Endothelial cell of umbilical vein (primary cell): ENCODE measurements around the gene ANTXRL. TPM values are rescaled to one million over a fixed set of nuclear protein-coding genes. Genes with fewer than 3 reads are reported as not detected.

ENCODE experiments used
- BruUV-seq: library from RNA; stranded (reverse); fragments of 400-500 nt; replicated peaks from 2 replicates; lab custom pipeline; 2021; lab: Mats Ljungman, UMichigan
- CTCF ChIA-PET: fragments of 300-600, 350-600 bp; sonication (Branson Sonifier 250); formaldehyde crosslinking; loops from one replicate; lab custom pipeline; 2021; ENCODE audit warnings: antibody characterized with exemption, inconsistent platforms; lab: Charles Lee
- POLR2A ChIA-PET: fragments of 300-600, 350-600 bp; sonication (Branson Sonifier 250); formaldehyde crosslinking; loops from one replicate; lab custom pipeline; 2021; ENCODE audit warnings: antibody characterized with exemption, inconsistent platforms; lab: Charles Lee
- DNase-seq: peaks from one replicate; pipeline ENCODE4 v3.0.0-alpha.2; 2011; ENCODE audit warnings: low read depth, low spot score
- FAIRE-seq: peaks from 2 replicates; lab custom pipeline; 2011; peaks lifted over from hg19 to GRCh38; lab: Jason Lieb, UNC
- H2AFZ ChIP-seq: 2 replicates; pipeline ENCODE4 v1.6.0; 2012; ENCODE audit warnings: low read depth, low read length, control low read depth, inconsistent platforms
- H3K27ac ChIP-seq: 2 replicates; pipeline ENCODE4 v1.5.1; 2011; ENCODE audit warnings: low read depth, mild to moderate bottlenecking, control low read depth, low read length, moderate library complexity; ENCODE audit not compliant: insufficient read depth
- H3K27me3 ChIP-seq, 2 experiments: 2 replicates each; pipeline versions ENCODE4 v1.6.0 to v1.6.1; 2011; ENCODE audit warnings: low read length in 2 of 2, mixed read lengths in 1 of 2; ENCODE audit not compliant: control insufficient read depth in 2 of 2, insufficient read depth in 2 of 2
- H3K36me3 ChIP-seq, 2 experiments: 2 replicates in 1 of 2; 3 replicates in 1 of 2; pipeline ENCODE4 v1.5.1; 2011; ENCODE audit warnings: low read length in 2 of 2, mild to moderate bottlenecking in 1 of 2, moderate library complexity in 1 of 2; ENCODE audit not compliant: control insufficient read depth in 2 of 2, insufficient read depth in 2 of 2; ENCODE audit errors: extremely low read depth in 1 of 2
- H3K4me1 ChIP-seq: 3 replicates; pipeline ENCODE4 v1.5.1; 2011; ENCODE audit warnings: mild to moderate bottlenecking, low read length; ENCODE audit not compliant: control insufficient read depth, insufficient read depth; ENCODE audit errors: extremely low read depth
- H3K4me2 ChIP-seq: 2 replicates; pipeline ENCODE4 v1.6.1; 2011; ENCODE audit warnings: low read length, control low read depth, mixed read lengths; ENCODE audit not compliant: insufficient read depth
- H3K4me3 ChIP-seq, 3 experiments: fragments of 200-600 bp in 1 of 3; sonication (generic), shearing (Covaris generic) in 1 of 3; replicated peaks in 1 of 3; 2 replicates each; pipeline ENCODE4 v1.5.1; 2011 to 2016; ENCODE audit warnings: control low read depth in 3 of 3, low read length in 3 of 3, mild to moderate bottlenecking in 2 of 3, inconsistent platforms in 1 of 3, low read depth in 1 of 3, moderate library complexity in 1 of 3; ENCODE audit not compliant: insufficient read depth in 1 of 3
- H3K79me2 ChIP-seq: 2 replicates; pipeline ENCODE4 v1.6.0; 2012; ENCODE audit warnings: low read length, inconsistent platforms; ENCODE audit not compliant: control insufficient read depth, insufficient read depth
- H3K9ac ChIP-seq: replicated peaks from 2 replicates; pipeline ENCODE3; 2011; ENCODE audit warnings: low read length, control low read depth; ENCODE audit not compliant: insufficient read depth; ENCODE audit errors: extremely low read depth
- H3K9me1 ChIP-seq: replicated peaks from 3 replicates; pipeline ENCODE4 v1.6.0; 2011; ENCODE audit warnings: mild to moderate bottlenecking, low read length; ENCODE audit not compliant: control insufficient read depth, insufficient read depth; ENCODE audit errors: extremely low read depth
- H3K9me3 ChIP-seq: replicated peaks from 2 replicates; pipeline ENCODE4 v1.5.1; 2012; ENCODE audit warnings: low read length, inconsistent platforms; ENCODE audit not compliant: control insufficient read depth, insufficient read depth
- H4K20me1 ChIP-seq: replicated peaks from 2 replicates; pipeline ENCODE3; 2011; ENCODE audit warnings: mild to moderate bottlenecking, low read length; ENCODE audit not compliant: control insufficient read depth, insufficient read depth; ENCODE audit errors: extremely low read depth
- CTCF ChIP-seq, 2 donors: IDR thresholded peaks; 1 replicate in 1 of 2; 2 replicates in 1 of 2; pipeline ENCODE4 v1.5.1; 2011; ENCODE audit warnings: low read length in 2 of 2, mild to moderate bottlenecking in 2 of 2, moderate library complexity in 2 of 2, control low read depth in 1 of 2, inconsistent platforms in 1 of 2, low read depth in 1 of 2; ENCODE audit not compliant: insufficient read depth in 1 of 2; ENCODE audit errors: extremely low read depth in 1 of 2
- EZH2 ChIP-seq: IDR thresholded peaks from 2 replicates; pipeline ENCODE4 v1.6.1; 2012; ENCODE audit warnings: borderline replicate concordance, low read depth, mild to moderate bottlenecking, moderate library complexity, low read length, inconsistent platforms; ENCODE audit not compliant: severe bottlenecking
- FOS ChIP-seq: IDR thresholded peaks from 2 replicates; pipeline ENCODE4 v1.6.1; 2011; ENCODE audit warnings: mild to moderate bottlenecking, low read length, moderate library complexity, borderline replicate concordance; ENCODE audit not compliant: insufficient read depth
- GATA2 ChIP-seq: IDR thresholded peaks from 2 replicates; pipeline ENCODE4 v1.7.0; 2011; ENCODE audit warnings: low read depth, mild to moderate bottlenecking, moderate library complexity, mixed read lengths, low read length; ENCODE audit not compliant: insufficient read length, insufficient read depth
- JUN ChIP-seq: IDR thresholded peaks from 2 replicates; pipeline ENCODE4 v1.6.1; 2011; ENCODE audit warnings: borderline replicate concordance, low read depth; ENCODE audit not compliant: insufficient read length, insufficient read depth
- MAX ChIP-seq: IDR thresholded peaks from 2 replicates; pipeline ENCODE4 v1.6.1; 2011; ENCODE audit not compliant: insufficient read depth, insufficient read length
- MYC ChIP-seq: IDR thresholded peaks from one replicate; pipeline ENCODE4 v1.6.1; 2011; ENCODE audit warnings: mild to moderate bottlenecking, low read depth, low read length
- POLR2A ChIP-seq: IDR thresholded peaks from 2 replicates; pipeline ENCODE4 v1.6.1; 2012; ENCODE audit warnings: low read depth, mild to moderate bottlenecking, control low read depth, low read length
- POLR2AphosphoS5 ChIP-seq: IDR thresholded peaks from 2 replicates; pipeline ENCODE4 v1.6.1; 2012; ENCODE audit warnings: low read depth, mild to moderate bottlenecking, control low read depth, low read length, moderate library complexity; ENCODE audit not compliant: insufficient read depth
- dilution Hi-C: fragments of 300-500 bp; cut with MboI; formaldehyde crosslinking; loops from one replicate; pipeline ENCODE4 v1.15.0; 2019; ENCODE audit warnings: low sequenced_read_pairs; ENCODE audit not compliant: extremely low pct_ligation_motif_present
- intact Hi-C: fragments of 100-400 bp; cut with micrococcal nuclease; formaldehyde crosslinking; loops from one replicate; pipeline ENCODE4 v1.10.0; 2022
- polyA plus RNA-seq, 4 experiments: library from polyadenylated mRNA; depleted of rRNA in 3 of 4; stranded (reverse) in 3 of 4; unstranded in 1 of 4; fragments of >200 nt; gene quantifications; 2 replicates each; pipeline versions ENCODE4 v1.2.1 to v1.2.3, GENCODE V29; 2011 to 2012; ENCODE audit warnings: missing spikeins in 1 of 4
- total RNA-seq: library from RNA; stranded (reverse); gene quantifications from 2 replicates; pipeline ENCODE4 v1.2.3, GENCODE V29; 2021

The ANTXRL gene
- total and polyA plus RNA-seq, 2 donors (not counting 3 experiments of a cell fraction or from before 2014, with no cell fraction given), result not detected

GRCh38 chr10:46310143-46310514, 23.3 kb downstream of the ANTXRL start:
- BruUV-seq, result no TSS peak
- CTCF ChIA-PET, result no interaction called here

More at GRCh38 chr10:46310143-46310514, 23.3 kb downstream of the ANTXRL start:
- Histone ChIP-seq H3K27me3 (no peaks in the 10 kb centered on the region), H3K9me1 (no peaks in the 10 kb centered on the region), H3K79me2 (no peaks in the 10 kb centered on the region), H2AFZ (no peak overlapping the region), H3K9ac (no peak overlapping the region), H3K4me3 (no peak overlapping the region), H3K27ac (no peak overlapping the region), H4K20me1 (no peaks in the 10 kb centered on the region), H3K4me1 (no peaks in the 10 kb centered on the region), H3K9me3 (no peaks in the 10 kb centered on the region), H3K4me2 (no peak overlapping the region), H3K36me3 (no peaks in the 10 kb centered on the region)
- FAIRE-seq, result no peak
- DNase-seq, result no peak
- dilution Hi-C loops, result no loop called here
- intact Hi-C loops, result no loop called here
- POLR2A ChIA-PET, result no interaction called here
- TF ChIP-seq GATA2 (no peak), JUN (no peak), POLR2AphosphoS5 (no peak), MYC (no peak), MAX (no peak), FOS (no peak), CTCF (IDR thresholded peaks at IDR 0.05; ENCODE audit: extremely low read depth in 1 of 2, insufficient read depth in 1 of 2, low read depth in 1 of 2, low read length in 2 of 2) (no peak), POLR2A (no peak), EZH2 (no peak)
